HepG2 (cell line): ENCODE measurements around the gene PGAP3. TPM values are rescaled to one million over a fixed set of nuclear protein-coding genes. Genes with fewer than 3 reads are reported as not detected.

ENCODE experiments used
- ATAC-seq: fragments of 200-7000 bp; cut with Tn5 transposase; 3 replicates; pipeline ENCODE4 v1.9.1; 2020; ENCODE audit warnings: mild to moderate bottlenecking, moderate library complexity
- BruUV-seq: library from RNA; stranded (reverse); fragments of 400-500 nt; replicated peaks from 2 replicates; lab custom pipeline; 2021; lab: Mats Ljungman, UMichigan
- CTCF ChIA-PET: fragments of 300-600 bp; formaldehyde crosslinking; extraction: SDS; loops from one replicate; lab custom pipeline; 2021; ENCODE audit warnings: low total read pairs, inconsistent platforms, low intra/inter-chr PET ratio; lab: Yijun Ruan, JAX
- POLR2A ChIA-PET: fragments of 350-600 bp; sonication (Branson Sonifier 250); formaldehyde crosslinking; loops from one replicate; lab custom pipeline; 2020; ENCODE audit warnings: antibody characterized with exemption, inconsistent platforms; lab: Yijun Ruan, JAX
- DNase-seq: peaks from one replicate; pipeline ENCODE4 v3.0.0-alpha.2; 2015; ENCODE audit warnings: low spot score
- FAIRE-seq: peaks from 3 replicates; lab custom pipeline; 2011; peaks lifted over from hg19 to GRCh38; lab: Jason Lieb, UNC
- H2AFZ ChIP-seq: one replicate; pipeline ENCODE4 v1.6.1; 2011; ENCODE audit warnings: low read length, inconsistent platforms
- H3K27ac ChIP-seq: fragments of 300-600 bp; 3 replicates; pipeline ENCODE4 v1.8.0; 2011; ENCODE audit warnings: mixed run types, mild to moderate bottlenecking, mixed read lengths, low read length, inconsistent platforms; ENCODE audit not compliant: insufficient read depth; ENCODE audit errors: extremely low read length
- H3K27me3 ChIP-seq, 2 experiments: fragments of 200-600 bp in 1 of 2; 2 replicates in 1 of 2; 3 replicates in 1 of 2; pipeline versions ENCODE4 v1.6.0 to v1.8.0; 2011; ENCODE audit warnings: low read length in 2 of 2, mild to moderate bottlenecking in 2 of 2, moderate library complexity in 2 of 2, inconsistent platforms in 1 of 2; ENCODE audit not compliant: insufficient read depth in 2 of 2, control insufficient read depth in 1 of 2
- H3K36me3 ChIP-seq, 2 experiments: fragments of 200-600 bp in 1 of 2; replicated peaks in 1 of 2; 2 replicates in 1 of 2; 3 replicates in 1 of 2; pipeline versions ENCODE4 v1.5.1 to v1.8.0; 2011; ENCODE audit warnings: low read length in 2 of 2, inconsistent platforms in 1 of 2; ENCODE audit not compliant: insufficient read depth in 2 of 2, control insufficient read depth in 1 of 2
- H3K4me1 ChIP-seq: 2 replicates; pipeline ENCODE4 v1.5.1; 2012; ENCODE audit warnings: low read length, inconsistent platforms; ENCODE audit not compliant: insufficient read depth
- H3K4me2 ChIP-seq: 2 replicates; pipeline ENCODE4 v1.6.0; 2011; ENCODE audit warnings: low read depth, low read length, inconsistent platforms
- H3K4me3 ChIP-seq, 3 experiments: fragments of 200-600 bp in 1 of 3; sonication (generic), shearing (Covaris generic) in 1 of 3; replicated peaks in 1 of 3; 2 replicates each; pipeline ENCODE4 v1.5.1; 2011 to 2016; ENCODE audit warnings: low read length in 3 of 3, inconsistent platforms in 2 of 3, low read depth in 2 of 3, mild to moderate bottlenecking in 2 of 3, control low read depth in 1 of 3, mixed read lengths in 1 of 3; ENCODE audit not compliant: insufficient read depth in 1 of 3
- H3K79me2 ChIP-seq: one replicate; pipeline ENCODE4 v1.6.1; 2011; ENCODE audit warnings: low read length, inconsistent platforms; ENCODE audit not compliant: insufficient read depth
- H3K9ac ChIP-seq: 2 replicates; pipeline ENCODE4 v1.6.0; 2011; ENCODE audit warnings: mild to moderate bottlenecking, low read depth, low read length, inconsistent platforms; ENCODE audit not compliant: insufficient read depth
- H3K9me3 ChIP-seq: 2 replicates; pipeline ENCODE4 v1.5.1; 2012; ENCODE audit warnings: mild to moderate bottlenecking, low read length
- H4K20me1 ChIP-seq: 2 replicates; pipeline ENCODE4 v1.6.0; 2011; ENCODE audit warnings: inconsistent platforms, mild to moderate bottlenecking, low read length, moderate library complexity; ENCODE audit not compliant: insufficient read depth
- ATF4 ChIP-seq, 2 experiments: fragments of 450-650 bp in 1 of 2; sonication (generic) in 1 of 2; formaldehyde crosslinking; IDR thresholded peaks; 2 replicates each; pipeline versions ENCODE4 v1.5.0 to v1.8.0; 2020 to 2022; ENCODE audit warnings: mild to moderate bottlenecking in 1 of 2, missing genetic modification reagents in 1 of 2
- CBX1 ChIP-seq: IDR thresholded peaks from one replicate; pipeline ENCODE4 v1.6.1; 2016; ENCODE audit warnings: antibody characterized with exemption, low read depth
- DPF2 ChIP-seq: sonication (generic); formaldehyde crosslinking; IDR thresholded peaks from 2 replicates; pipeline ENCODE4 v1.4.0; 2020; ENCODE audit warnings: mild to moderate bottlenecking, low read depth, missing genetic modification reagents, borderline replicate concordance
- FOXP1 ChIP-seq, 2 experiments: fragments of 450-650 bp in 1 of 2; IDR thresholded peaks; 2 replicates each; pipeline ENCODE4 v1.6.1; 2017 to 2018; ENCODE audit warnings: antibody characterized with exemption in 1 of 2
- PHF8 ChIP-seq: sonication (generic); formaldehyde crosslinking; IDR thresholded peaks from 2 replicates; pipeline ENCODE4 v1.5.0; 2020; ENCODE audit warnings: missing genetic modification reagents
- SP140L ChIP-seq: sonication (generic); formaldehyde crosslinking; IDR thresholded peaks from 2 replicates; pipeline ENCODE4 v1.4.0; 2020; ENCODE audit warnings: missing genetic modification reagents, borderline replicate concordance
- SP5 ChIP-seq: IDR thresholded peaks from 2 replicates; pipeline ENCODE4 v1.6.1; 2016; ENCODE audit warnings: low read depth, borderline replicate concordance
- ZFP1 ChIP-seq: IDR thresholded peaks from 2 replicates; pipeline ENCODE4 v1.6.1; 2016
- ZNF318 ChIP-seq: sonication (generic); formaldehyde crosslinking; IDR thresholded peaks from 2 replicates; pipeline ENCODE4 v1.4.0; 2020; ENCODE audit warnings: mild to moderate bottlenecking, missing genetic modification reagents
- ZNF564 ChIP-seq: sonication (generic); formaldehyde crosslinking; IDR thresholded peaks from 2 replicates; pipeline ENCODE4 v1.8.1; 2023; ENCODE audit warnings: mild to moderate bottlenecking, missing genetic modification reagents
- WGBS: methylation state at CpG from one replicate; pipeline ENCODE4 v1.1.6; 2017; ENCODE audit warnings: low lambda C conversion rate; 5-methylcytosine and 5-hydroxymethylcytosine counted together
- in situ Hi-C: cut with HindIII; loops from 2 replicates; pipeline ENCODE4 v1.10.0; 2017; ENCODE audit warnings: low pct_unique_long_range_greater_than_20kb; ENCODE audit not compliant: extremely low pct_ligation_motif_present
- intact Hi-C: fragments of 100-400 bp; cut with micrococcal nuclease; formaldehyde crosslinking; loops from one replicate; pipeline ENCODE4 v1.10.0; 2022; ENCODE audit not compliant: unreplicated experiment
- polyA plus RNA-seq, 8 experiments: library from polyadenylated mRNA; depleted of rRNA in 3 of 8; stranded (reverse) in 7 of 8; unstranded in 1 of 8; fragments of >200 nt; fragmentation: Illumina TruSeq in 4 of 8; extraction: Trizol in 4 of 8; gene quantifications; 2 replicates each; pipeline versions ENCODE4 v1.2.1 to v1.2.3, GENCODE V29; 2011 to 2016; ENCODE audit warnings: low read depth in 4 of 8, missing spikeins in 1 of 8, mixed read lengths in 1 of 8; ENCODE audit not compliant: insufficient read depth in 1 of 8
- total RNA-seq, 5 experiments: library from RNA; depleted of rRNA; stranded (reverse); fragments of >200 nt; fragmentation: Illumina TruSeq; extraction: Trizol; gene quantifications; 2 replicates each; pipeline ENCODE4 v1.2.3, GENCODE V29; 2016; ENCODE audit warnings: low read depth in 1 of 5
- TF ChIP-seq, protein P1 (sequence below): sonication (generic); formaldehyde crosslinking; IDR thresholded peaks from 2 replicates; pipeline ENCODE4 v1.5.0; 2020; ENCODE audit warnings: mild to moderate bottlenecking, missing genetic modification reagents, borderline replicate concordance

Gene PGAP3
- total and polyA plus RNA-seq, 2 of the 13 experiments (the other 11 are each of a cell fraction or from before 2014, with no cell fraction given): 11.9 to 14.6 TPM

GRCh38 chr17:39652587-39653315, 35.1 kb downstream of the PGAP3 start:
- peaks cover 6 to 7% of the 10 kb centered on the region in 2 experiments; a peak in 3 of 5 replicates for H3K36me3 ChIP-seq
- no peaks in the 10 kb centered on the region for H3K9me3 ChIP-seq
- no peak overlapping the region for H2AFZ ChIP-seq
- H3K4me3 ChIP-seq: peak overlapping the region in 2 of 3 experiments; percentile 3 to 54; a peak in 2 of 6 replicates
- 18% methylated on average over 7 of the region's 7 CpGs for WGBS
- H3K27ac ChIP-seq: peak overlapping the region; percentile 48
- ATAC-seq (peak; percentile 89), FAIRE-seq (peak; percentile 94), DNase-seq (peak; percentile 88)
- H4K20me1 ChIP-seq: peaks cover 4% of the 10 kb centered on the region; the same call in 1 of the 2 replicates
- H3K27me3 ChIP-seq: no peaks in the 10 kb centered on the region
- CTCF ChIA-PET: interaction anchor here (1.6 to 4.0 kb wide), 2 partner anchors 15 to 30 kb away, joined by 4 to 71 read pairs; partner anchors contain the start of gene PNMT
- in situ Hi-C loops (no loop called here), intact Hi-C loops (loop anchor here (2.0 kb wide), 1 partner anchor 30 kb away; no protein-coding TSS in a partner anchor)
- BruUV-seq: no TSS peak
- peaks cover 31% of the 10 kb centered on the region for H3K4me1 ChIP-seq
- H3K9ac ChIP-seq: peak overlapping the region; percentile 25; the same call in 1 of the 2 replicates
- POLR2A ChIA-PET: interaction anchor here (0.7 to 2.6 kb wide), 18 partner anchors 9 to 192 kb away, joined by 3 to 21 read pairs (median 4); partner anchors contain the start of genes CDK12, ERBB2, PGAP3 and PNMT
- H3K79me2 ChIP-seq: no peaks in the 10 kb centered on the region
- H3K4me2 ChIP-seq: peak overlapping the region; percentile 81
- TF ChIP-seq ZNF318 (CRISPR knock-in tag): 0 out of 2 replicates have a peak, but pooled peaks have one; percentile 81
- TF ChIP-seq CBX1: no peak
- 0 out of 2 replicates have a peak, but pooled peaks have one; percentile 23 for TF ChIP-seq DPF2
- TF ChIP-seq, protein P1, sequence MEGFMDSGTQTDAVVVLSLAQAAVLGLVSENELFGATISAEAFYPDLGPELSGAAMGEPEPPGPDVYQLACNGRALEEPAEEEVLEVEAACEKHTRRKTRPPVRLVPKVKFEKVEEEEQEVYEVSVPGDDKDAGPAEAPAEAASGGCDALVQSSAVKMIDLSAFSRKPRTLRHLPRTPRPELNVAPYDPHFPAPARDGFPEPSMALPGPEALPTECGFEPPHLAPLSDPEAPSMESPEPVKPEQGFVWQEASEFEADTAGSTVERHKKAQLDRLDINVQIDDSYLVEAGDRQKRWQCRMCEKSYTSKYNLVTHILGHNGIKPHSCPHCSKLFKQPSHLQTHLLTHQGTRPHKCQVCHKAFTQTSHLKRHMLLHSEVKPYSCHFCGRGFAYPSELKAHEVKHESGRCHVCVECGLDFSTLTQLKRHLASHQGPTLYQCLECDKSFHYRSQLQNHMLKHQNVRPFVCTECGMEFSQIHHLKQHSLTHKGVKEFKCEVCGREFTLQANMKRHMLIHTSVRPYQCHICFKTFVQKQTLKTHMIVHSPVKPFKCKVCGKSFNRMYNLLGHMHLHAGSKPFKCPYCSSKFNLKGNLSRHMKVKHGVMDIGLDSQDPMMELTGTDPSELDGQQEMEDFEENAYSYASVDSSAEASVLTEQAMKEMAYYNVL (CRISPR knock-in tag): no peak
- no peak for TF ChIP-seq ZFP1 (CRISPR knock-in tag)
- TF ChIP-seq FOXP1 (IDR thresholded peaks at IDR 0.05): no peak
- TF ChIP-seq FOXP1 (CRISPR knock-in tag; IDR thresholded peaks at IDR 0.05): 0 out of 2 replicates have a peak, but pooled peaks have one; percentile 24
- TF ChIP-seq PHF8 (CRISPR knock-in tag): no peak; the same call in 1 of the 2 replicates
- peak; percentile 88 for TF ChIP-seq SP5 (CRISPR knock-in tag)
- TF ChIP-seq SP140L: 0 out of 2 replicates have a peak, but pooled peaks have one; percentile 17
- TF ChIP-seq ZNF564 (CRISPR knock-in tag): 0 out of 2 replicates have a peak, but pooled peaks have one; percentile 9
- no peak for TF ChIP-seq ATF4 (CRISPR knock-in tag; IDR thresholded peaks at IDR 0.05)
